Fibroblast of peridontal ligament (primary cell): ENCODE results near the gene RAPSN.
A peak's percentile ranks its signal among the peaks of the same experiment; 100 is the strongest.

ENCODE experiments used
- DNase-seq: peaks from one replicate; pipeline ENCODE4 v3.0.0-alpha.2; 2010; ENCODE audit errors: extremely low read depth

The RAPSN gene

DNA sequence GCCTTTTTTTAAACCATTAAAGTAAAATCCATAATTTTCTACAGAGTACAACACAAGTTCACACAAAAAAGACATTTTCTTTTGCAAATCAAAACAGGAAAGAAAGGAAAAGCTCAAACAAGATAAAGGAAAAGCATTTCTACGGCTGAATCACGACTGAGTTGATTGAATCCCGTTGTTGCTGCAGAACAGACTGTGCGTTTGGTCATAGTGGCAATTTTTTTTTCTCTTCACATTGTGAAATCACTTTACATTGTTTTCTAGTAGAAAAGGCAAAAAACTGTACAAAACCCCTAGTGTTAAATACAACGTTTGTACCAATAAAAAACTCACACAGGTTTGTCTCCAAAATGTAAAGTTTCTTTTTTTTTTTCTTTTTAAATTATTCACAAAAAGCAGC, 17.3 kb upstream of the RAPSN start:
- peak; percentile 71 for DNase-seq

DNA sequence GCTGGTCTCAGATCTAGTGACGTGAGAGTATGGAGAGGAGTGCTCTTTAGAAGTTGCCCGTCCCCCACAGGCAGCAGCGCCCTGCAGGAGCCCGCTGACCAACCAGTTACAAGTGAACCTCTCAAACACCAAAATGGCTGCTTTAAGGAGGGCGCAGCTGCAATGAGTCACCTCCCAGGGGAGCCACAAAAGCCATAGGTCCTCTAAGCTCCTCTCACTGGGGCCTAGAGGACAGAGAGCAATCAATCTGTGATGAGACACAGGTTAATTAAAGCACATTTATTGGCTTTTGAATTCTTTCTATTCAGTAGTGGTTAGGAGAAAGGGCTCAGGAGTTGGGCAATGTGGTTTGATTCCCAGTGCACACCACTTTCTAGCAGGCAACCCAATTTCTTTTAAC, 15.5 kb upstream of the RAPSN start:
- DNase-seq: no peak

DNA sequence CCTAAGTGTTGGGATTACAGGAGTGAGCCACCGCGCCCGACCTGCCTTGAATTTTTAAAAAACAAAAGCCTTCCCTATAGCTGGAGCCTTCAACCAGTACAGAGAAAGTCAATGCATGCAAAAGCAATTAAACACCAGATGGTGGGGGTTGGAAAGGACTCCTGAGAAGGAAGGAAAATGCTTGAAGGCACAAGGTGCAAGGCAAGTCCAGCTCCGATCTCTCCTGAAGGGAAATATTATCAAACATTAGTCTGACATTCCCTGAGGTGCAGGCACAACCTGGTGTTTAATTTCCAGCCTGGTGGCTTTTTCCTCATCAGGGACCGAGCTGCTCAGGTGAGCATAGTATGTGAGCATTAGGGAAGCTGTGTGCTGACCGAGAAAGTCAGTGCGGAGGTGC, 12.9 kb upstream of the RAPSN start:
- no peak for DNase-seq

DNA sequence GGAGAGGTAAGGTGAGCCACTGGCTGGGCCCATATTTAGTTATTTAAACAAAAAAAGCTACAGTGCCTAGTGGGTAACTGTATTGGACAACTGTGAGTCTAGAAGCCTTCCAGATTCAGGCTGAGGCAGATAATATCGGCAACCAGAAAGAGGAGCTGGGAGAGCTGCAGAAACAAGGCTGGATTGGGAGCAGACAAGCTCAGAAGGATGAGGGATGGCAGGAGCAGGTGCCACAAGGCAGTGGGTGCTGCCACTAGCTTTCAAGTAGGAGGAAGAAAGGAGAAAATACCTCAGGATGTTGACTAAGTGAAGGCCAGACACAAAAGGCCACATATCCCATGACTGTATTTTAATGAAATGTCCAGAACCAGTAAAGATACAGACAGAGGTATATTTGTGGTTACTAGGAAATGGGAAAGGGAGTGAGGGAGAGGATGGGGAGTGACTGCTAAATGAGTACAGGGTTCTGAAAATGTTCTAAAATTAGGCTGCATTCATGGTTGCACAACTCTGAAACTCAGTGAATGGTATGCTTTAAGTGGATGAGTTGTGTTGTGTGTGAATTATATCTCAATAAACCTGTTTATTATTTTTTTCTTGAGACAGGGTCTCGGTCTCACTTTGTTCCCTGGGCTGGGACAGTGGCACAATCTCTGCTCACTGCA, 11.8 kb upstream of the RAPSN start:
- no peak for DNase-seq

DNA sequence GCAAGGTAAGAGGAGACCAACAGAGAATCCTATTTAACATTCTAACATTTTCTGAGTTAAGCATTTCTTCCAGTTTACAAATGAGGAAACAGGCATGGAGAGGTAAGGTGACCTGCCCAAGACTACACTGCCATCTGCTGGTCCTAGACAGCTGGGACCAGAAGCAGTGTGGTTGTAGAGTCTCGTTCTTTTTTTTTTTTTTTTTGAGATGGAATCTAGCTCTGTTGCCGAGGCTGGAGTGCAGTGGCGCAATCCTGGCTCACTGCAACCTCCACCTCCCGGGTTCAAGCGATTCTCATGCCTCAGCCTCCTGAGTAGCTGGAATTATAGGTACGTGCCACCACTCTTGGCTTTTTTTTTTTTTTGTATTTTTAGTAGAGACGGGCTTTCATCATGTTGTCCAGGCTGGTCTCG, 5.3 kb upstream of the RAPSN start:
- peak; percentile 90 for DNase-seq

DNA sequence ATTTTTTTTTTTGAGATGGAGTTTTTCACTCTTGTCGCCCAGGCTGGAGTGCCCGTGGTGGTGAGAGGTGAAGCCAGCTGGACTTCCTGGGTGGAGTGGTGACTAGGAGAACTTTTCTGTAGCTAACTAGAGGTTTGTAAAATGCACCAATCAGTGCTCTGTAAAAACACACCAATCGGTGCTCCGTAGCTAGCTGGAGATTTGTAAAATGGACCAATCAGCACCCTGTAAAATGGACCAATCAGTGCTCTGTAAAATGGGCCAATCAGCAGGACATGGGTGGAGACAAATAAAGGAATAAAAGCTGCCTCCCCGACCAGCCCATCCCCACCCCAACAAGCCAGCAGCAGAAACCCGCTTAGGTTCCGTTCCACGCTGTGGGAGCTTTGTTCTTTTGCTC, 4.4 kb upstream of the RAPSN start:
- no peak for DNase-seq

DNA sequence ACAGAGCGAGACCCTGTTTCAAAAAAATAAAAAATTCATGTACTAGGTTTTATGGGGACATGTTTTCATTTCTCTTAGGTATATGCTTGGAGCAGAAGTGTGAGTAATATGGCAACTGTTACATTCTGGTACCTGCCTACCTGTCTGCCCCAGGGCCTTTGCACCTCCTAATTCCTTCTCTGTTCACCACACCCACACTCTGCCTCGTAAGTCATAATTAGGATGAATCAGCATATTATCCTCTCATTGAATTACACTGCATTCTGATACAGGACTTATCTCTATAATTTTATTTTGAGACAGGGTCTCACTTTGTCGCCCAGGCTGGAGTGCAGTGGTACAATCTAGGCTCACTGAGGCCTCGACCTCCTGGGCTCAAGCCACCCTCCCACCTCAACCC, 3.1 kb upstream of the RAPSN start:
- no peak for DNase-seq

DNA sequence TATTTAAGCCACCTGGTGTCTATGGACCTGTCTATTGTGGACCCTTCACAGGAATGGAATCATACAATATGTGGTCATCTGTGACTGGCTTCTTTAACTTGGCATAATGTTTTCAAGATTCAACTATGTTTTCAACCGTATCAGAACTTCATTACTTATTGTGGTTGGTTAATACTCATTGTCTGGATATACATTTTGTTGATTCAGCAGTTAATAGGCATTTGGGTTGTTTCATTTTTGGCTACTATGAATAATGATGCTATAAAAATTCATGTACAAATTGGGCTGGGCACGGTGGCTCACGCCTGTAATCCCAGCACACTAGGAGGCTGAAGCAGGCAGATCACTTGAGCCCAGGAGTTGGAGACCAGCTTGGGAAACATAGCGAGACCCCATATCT, 2.5 kb upstream of the RAPSN start:
- no peak for DNase-seq

DNA sequence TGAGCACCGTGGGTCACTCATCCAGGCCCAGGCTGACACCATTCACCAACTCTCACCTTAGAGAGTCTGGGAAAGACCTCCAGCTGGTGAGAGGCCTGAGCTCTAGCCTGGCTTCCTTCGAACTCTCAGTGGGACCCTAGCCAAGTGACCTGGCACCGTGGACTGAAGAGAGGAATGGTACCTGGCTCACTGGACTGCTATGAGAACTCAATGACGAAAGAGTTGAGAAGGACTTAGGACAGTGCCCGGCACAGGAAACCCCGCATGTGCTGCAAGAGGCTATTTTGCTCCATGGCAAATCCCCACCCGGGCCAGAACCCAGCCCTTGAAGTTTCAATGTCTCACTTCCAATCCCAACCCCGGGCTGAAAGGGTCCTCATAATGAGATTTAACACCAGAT, 605 bp upstream of the RAPSN start:
- DNase-seq: no peak

DNA sequence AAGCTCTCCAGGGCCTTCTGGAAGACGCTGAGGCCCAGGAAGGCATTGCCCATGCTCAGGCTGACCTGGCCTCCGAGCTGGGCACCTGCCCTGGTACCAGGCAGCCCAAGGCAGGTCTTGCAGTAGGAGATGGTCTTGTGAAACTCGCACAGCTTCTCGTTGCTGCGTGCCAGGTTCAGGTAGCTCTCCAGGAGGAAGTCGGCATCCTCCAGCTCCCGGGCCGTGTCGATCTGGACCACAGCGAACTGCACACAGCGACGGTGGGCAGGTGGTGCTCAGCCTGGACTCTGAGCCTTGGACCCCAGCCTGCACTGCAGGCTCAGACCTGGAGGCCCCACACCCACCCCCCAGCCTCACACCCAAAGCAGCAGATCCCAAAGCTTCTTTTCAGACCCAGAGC, 1.0 kb downstream of the RAPSN start:
- no peak for DNase-seq

DNA sequence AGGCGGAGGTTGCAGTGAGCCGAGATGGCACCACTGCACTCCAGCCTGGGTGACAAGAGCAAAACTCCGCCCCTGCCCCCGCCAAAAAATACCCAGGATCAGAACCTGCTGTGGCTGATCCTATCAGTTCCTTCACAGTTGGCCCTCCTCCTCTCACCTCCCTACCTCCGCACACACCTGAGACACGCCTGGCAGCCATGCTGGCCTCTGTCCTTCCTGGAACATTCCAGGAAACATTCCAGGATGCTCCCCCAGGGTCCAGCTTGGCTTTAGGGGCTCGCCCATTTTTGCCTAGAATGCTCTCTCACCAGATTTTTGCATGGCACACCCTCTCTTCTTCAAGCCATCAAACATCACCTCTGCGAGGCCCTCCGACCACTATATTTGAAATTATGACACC, 2.1 kb downstream of the RAPSN start:
- no peak for DNase-seq

DNA sequence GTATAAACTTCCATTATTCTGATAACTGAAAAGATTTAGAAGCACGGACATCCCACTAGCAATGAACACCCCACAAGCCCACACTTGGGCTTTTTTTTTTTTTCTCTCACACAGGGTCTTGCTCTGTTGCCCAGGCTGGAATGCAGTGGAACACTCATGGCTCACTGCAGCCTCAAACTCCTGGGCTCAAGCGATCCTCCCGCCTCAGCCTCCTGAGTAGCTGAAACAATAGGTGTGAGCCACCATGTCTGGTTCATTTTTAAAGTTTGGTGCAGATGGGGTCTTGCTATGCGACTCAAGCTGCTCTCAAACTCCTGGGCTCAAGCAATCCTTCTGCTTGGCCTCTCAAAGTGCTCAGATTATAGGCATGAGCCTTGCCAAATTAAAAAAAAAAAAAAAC, 3.1 kb downstream of the RAPSN start:
- DNase-seq: no peak

DNA sequence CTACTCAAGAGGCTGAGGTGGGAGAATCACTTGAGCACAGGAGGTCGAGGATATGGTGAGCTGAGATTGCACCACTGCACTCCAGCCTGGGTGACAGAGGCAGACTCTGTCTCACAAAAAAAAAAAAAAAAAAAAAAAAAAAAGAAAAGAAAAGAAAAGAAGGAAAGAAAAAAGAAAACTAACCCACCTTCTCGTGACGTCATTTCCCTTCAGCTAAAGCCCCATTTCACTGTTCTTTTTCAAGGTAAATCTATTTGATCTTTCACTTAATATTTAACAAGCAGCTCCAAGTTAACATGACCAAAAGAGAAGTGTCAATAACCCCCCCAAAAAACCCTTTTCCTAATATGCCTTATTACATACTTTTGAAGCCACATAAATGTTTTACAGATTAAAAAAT, 5.1 kb downstream of the RAPSN start:
- DNase-seq: no peak

DNA sequence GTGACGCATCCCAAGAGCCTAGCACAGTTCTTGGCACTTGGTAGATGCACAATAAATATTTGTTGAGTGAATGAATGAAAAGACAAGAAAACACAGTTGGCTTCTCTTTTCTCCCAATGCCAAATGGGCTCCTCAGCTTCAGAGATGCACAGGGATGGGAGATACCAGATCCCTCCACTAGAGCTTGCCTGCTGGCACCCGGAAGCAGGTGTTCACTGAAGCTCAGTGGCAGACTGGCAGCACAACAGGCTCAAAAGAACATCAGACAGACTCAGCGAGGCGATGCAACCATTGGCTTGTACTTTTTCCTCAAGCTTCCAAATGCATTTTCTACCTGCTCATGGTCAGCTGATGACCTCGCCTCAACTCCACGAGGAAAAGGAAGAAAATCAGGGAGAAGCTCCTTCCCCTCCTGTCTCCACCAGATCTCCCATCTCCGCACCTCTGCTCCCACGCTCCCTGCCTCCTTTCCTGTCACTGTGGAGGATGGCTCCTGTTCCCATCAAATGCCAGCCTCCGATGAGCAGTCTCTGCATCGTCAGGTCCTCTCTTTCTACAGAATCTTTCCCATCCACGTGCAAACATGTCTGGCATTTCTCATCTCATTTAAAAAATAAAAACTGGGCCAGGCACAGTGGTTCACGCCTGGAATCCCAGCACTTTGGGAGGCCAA, 5.8 kb downstream of the RAPSN start:
- no peak for DNase-seq

DNA sequence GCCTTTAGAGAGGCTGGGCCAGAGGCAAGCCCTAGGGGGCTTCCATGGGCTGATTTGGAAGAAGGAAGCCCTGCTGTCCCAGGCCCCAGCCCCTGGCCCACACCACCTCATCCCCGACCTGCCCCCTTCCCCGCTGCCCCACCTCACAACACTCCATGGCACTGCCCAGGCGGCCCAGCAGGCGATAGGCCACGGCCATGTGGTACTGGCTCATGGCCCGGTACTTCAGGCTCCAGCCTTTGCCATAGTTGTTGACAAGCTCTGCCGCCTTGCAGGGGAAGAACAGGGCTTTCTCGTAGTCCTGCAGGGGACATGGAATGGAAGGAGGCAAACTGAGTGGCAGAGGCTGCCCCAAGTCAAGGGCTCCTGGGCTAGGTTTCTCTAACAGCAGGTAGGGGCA, 6.4 kb downstream of the RAPSN start:
- DNase-seq: no peak

DNA sequence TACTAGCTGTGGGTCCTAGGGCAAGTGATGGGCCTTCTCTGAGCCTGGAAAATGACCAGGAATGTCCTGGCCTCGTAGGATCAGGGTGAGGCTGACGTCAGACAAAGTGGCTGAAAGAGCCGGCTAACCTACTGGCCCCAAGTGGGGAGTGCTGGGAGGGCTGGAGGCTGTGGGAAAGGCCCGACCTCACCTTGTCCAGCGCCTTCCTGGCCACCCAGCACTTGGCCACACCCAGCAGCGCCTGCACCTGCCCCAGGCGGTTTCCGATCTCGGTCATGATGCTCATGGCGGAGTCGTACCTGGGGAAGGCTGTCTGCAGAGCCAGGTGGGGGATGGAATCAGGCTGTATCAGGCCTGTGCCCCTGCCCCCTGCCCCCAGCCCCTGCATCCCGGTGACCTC, 7.5 kb downstream of the RAPSN start:
- no peak for DNase-seq

DNA sequence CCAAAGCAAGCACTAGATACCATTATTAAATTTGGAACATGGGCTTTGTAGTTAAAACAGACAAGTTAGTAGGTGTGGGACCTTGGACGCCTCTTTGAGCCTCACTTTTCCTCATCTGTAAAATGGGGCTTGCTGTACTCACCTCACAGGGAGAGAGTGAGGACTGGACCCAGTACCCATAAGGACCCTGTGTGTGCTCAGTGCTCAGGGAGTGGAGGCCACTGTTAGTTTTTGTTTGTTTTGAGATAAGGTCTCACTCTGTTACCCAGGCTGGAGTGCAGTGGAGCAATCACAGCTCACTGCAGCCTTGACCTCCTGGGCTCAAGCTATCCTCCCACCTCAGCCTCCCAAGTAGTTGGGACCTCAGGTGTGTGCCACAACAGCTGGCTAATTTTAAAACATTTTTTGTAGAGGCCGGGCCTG, 8.9 kb downstream of the RAPSN start:
- no peak for DNase-seq

DNA sequence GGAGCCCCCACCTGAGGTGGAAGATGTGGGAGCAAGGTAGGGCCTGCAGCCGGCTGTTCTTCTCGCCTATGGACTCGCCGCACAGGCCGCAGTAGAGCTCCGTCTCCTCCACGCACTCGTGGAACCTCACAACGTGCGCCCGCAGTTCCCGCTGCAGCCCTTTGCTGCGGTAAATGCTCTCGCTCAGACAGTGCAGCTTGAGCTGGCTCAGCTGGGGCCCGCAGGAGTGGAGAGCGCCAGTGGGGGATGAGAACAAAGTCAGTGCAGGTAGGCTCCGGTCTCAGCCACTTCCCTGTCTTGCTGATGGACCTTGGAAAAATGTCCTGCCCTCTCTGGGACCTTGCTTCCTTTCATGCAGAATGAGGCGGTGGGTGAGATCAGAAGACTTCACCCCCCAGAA, 10.2 kb downstream of the RAPSN start:
- no peak for DNase-seq

DNA sequence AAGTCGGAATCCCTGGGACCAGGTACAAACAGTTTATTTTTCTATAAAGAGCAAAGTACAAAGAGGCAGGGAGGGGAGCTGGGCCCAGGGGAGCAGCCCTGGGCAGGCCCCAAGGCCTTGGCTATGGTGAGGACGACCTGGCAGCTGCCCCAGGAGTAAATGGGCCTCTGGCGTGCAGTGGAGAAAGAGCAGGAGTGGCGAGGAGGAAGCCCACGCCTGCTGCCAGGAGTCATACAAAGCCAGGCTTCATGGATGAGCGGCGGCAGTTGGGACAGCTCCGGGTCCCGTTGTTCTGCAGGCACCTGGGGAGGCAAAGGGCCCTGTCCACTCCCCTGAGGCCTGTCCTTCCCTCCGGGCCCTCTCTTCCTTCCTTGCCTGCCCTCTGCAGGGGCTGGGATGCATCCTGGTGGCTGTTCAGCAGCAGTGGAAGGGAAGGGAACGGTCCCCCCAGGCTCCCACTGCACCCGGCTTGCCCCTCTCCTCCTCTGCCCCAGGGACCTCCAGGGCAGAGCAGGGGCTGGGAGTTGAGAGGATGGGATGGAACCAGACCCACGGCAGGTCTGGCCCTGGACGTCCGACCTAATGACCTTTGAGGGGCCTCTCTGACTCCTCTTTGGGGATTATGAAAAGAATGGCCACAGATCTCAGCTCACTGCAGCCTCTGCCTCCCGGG, 11.1 kb downstream of the RAPSN start:
- no peak for DNase-seq

DNA sequence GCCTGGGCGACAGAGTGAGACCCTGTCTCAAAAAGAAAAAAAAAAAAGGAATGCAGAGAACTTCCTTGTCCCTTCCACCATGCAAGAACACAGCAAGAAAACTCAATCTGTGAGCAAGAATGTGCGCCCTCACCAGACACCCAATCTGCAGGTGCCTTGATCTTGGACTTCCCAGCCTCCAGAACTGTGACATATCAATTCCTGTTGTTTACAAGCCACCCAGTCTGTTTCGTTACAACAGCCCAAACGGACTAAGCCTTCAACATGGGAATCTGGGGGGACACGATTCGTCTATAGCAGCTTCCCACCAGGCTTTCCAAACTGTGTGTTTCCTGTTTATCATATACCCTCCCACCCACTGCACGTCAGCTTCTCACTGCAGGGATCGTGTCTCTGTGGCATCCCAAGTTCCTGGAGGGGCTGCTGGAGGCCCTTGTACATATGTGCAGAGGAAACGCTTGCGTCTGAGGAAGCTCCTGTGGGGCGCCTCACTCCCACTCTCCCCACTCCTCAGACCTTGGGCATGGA, 11.7 kb downstream of the RAPSN start:
- DNase-seq: no peak

DNA sequence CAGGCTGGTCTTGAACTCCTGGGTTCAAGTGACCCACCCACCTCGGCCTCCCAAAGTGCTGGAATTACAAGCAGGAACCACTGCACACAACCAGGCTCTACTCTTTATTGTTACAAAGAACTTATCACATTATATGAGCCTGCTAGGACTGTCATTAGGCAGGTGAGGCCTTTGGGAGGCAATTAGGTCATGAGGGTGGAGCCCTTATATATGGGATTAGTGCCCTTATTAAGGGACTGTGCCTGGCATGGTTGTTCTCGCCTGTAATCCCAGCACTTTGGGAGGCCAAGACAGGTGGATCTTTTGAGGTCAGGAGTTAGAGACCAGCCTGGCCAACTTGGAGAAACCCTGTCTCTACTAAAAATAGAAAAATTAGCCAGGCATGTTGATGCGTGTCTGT, 12.2 kb downstream of the RAPSN start:
- no peak for DNase-seq

DNA sequence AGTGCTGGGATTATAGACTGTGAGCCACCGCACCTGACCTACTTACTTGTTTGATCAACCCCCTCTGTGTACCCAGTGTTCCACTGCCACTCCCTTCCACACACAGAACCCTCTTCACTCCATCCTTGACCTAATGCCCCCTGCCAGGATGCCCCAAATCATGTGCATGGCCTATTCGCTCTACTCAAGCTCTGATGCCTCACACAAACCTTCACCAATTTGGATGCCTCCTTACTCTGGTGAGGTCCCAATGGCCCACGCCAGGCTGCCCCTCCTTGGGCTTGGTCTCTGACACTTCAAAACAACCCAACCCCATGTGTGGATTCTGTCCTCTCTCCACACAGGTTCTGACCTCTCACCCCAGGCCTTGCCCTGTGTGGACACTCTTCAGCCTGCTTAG, 13.2 kb downstream of the RAPSN start:
- DNase-seq: no peak
